OCI-LY1 (cell line): ENCODE results near the gene VPS35L.

ENCODE experiments used
- EZH2 ChIP-seq: fragments of 200-600 bp; sonication (generic), shearing (Covaris generic); IDR thresholded peaks from 2 replicates; pipeline ENCODE4 v1.8.0; 2017; ENCODE audit warnings: borderline replicate concordance, mixed run types, mild to moderate bottlenecking, antibody characterized with exemption, low read length, moderate library complexity, mixed read lengths
- TF ChIP-seq, protein P1 (sequence below): fragments of 200-600 bp; sonication (generic), shearing (Covaris generic); IDR thresholded peaks from 2 replicates; pipeline ENCODE4 v1.5.1; 2017; ENCODE audit warnings: mild to moderate bottlenecking, antibody characterized with exemption, low read length, moderate library complexity, mixed read lengths

DNA sequence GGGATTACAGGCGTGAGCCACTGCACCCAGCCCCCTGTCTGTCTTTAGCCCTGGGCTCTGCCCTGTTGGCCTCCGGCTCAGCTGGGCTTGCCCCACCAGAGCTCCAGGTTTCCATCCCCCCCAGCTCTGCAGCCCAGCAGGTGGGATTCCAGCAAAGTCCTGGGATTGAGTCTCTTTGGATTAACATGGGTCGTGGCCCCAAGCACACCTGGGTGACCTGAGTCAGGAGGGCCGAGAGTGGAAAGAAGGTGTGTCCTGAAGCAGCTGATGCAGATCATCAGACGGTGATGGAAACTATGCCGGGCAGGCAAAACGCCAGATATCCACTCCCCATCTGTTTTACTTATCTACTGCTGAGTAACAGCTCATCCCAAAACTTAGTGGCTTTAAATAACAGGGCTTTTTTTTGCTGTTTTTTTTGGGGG lies 90.1 kb downstream of the VPS35L start:
- TF ChIP-seq, protein P1, sequence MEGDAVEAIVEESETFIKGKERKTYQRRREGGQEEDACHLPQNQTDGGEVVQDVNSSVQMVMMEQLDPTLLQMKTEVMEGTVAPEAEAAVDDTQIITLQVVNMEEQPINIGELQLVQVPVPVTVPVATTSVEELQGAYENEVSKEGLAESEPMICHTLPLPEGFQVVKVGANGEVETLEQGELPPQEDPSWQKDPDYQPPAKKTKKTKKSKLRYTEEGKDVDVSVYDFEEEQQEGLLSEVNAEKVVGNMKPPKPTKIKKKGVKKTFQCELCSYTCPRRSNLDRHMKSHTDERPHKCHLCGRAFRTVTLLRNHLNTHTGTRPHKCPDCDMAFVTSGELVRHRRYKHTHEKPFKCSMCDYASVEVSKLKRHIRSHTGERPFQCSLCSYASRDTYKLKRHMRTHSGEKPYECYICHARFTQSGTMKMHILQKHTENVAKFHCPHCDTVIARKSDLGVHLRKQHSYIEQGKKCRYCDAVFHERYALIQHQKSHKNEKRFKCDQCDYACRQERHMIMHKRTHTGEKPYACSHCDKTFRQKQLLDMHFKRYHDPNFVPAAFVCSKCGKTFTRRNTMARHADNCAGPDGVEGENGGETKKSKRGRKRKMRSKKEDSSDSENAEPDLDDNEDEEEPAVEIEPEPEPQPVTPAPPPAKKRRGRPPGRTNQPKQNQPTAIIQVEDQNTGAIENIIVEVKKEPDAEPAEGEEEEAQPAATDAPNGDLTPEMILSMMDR = no peak
- no peak for TF ChIP-seq EZH2
